ENCODE data around the gene PRDM5.

DNA sequence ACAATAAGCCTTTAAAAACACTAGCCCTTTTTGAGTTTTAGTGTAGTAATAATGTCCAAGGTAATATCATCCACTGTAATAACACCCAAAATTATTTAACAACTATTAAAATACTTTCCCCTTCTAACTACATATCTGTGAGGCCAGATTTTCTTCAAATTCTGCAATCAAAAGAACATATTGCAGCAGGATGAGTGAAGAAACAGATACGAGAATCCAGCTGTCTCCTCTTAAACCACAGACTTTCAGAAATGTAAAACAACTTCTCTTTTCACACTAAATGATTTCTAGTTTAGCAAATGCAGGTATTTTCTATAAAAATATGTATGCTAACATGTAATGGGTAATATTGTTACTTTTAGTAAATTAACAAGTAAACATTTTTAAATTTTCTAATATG lies 148.9 kb downstream of the PRDM5 start:
- TF ChIP-seq, protein P1, sequence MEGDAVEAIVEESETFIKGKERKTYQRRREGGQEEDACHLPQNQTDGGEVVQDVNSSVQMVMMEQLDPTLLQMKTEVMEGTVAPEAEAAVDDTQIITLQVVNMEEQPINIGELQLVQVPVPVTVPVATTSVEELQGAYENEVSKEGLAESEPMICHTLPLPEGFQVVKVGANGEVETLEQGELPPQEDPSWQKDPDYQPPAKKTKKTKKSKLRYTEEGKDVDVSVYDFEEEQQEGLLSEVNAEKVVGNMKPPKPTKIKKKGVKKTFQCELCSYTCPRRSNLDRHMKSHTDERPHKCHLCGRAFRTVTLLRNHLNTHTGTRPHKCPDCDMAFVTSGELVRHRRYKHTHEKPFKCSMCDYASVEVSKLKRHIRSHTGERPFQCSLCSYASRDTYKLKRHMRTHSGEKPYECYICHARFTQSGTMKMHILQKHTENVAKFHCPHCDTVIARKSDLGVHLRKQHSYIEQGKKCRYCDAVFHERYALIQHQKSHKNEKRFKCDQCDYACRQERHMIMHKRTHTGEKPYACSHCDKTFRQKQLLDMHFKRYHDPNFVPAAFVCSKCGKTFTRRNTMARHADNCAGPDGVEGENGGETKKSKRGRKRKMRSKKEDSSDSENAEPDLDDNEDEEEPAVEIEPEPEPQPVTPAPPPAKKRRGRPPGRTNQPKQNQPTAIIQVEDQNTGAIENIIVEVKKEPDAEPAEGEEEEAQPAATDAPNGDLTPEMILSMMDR (optimal IDR thresholded peaks at IDR 0.05 in 1 of 3, IDR thresholded peaks at IDR 0.05 in 1 of 3, conservative IDR thresholded peaks at IDR 0.05 in 1 of 3; ENCODE audit: extremely low read depth in 1 of 3, insufficient read depth in 2 of 3, low read length in 3 of 3), result no peak
- no peak for TF ChIP-seq EZH2 (IDR thresholded peaks at IDR 0.05; ENCODE audit: low read length)

Data from keratinocyte (primary cell).